Fibroblast of lung (primary cell): ENCODE data around the gene TADA2B.

Experiments
- EZH2 ChIP-seq: IDR thresholded peaks from 2 replicates; pipeline ENCODE4 v1.5.1; 2012; ENCODE audit warnings: low read length, control low read depth, mild to moderate bottlenecking; ENCODE audit errors: missing control alignments
- TF ChIP-seq, protein P1 (sequence below), 2 donors: IDR thresholded peaks in 1 of 2; conservative IDR thresholded peaks in 1 of 2; 1 replicate in 1 of 2; 2 replicates in 1 of 2; pipeline ENCODE4 v1.5.1; 2011 to 2012; ENCODE audit warnings: low read length in 2 of 2, control low read depth in 1 of 2, inconsistent platforms in 1 of 2, low read depth in 1 of 2, mild to moderate bottlenecking in 1 of 2

DNA sequence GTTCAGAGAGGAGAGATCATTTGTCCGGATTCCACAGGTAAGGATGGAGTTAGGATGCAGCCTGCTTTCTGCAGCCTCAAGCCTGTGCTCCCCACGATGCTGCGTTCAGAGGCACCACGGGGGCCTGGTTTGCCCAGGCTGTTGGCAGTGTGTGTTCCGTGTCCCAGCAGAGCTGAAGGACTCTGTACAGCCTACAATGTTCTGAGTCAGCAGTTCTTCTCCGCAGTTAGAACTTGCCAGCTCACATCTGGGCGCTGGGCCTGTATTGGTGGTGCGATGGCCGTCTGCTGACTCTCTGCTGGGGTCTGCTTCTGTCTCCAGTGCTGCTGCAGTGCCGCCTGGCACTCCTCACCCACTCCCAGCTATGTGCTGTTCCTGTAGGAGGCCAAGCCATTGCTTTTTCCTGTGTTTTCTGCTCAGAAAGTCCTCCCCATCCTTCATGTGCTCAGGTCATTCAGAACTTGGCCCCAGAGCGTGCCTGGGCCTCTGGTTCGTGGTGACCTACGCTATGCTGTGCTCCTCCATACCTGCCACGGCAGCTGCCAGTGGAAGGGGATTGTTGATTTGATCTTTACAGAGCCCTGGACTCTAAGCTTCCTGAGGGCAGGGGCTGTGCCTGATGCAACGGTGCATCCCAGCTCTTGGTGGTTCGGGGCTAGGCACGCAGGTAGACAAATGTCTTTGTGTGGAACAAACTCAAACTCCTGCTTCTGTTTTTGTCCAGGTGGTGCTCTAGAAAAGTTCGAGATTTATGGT is 42.6 kb upstream of the TADA2B start:
- TF ChIP-seq EZH2: no peak
- TF ChIP-seq, protein P1, sequence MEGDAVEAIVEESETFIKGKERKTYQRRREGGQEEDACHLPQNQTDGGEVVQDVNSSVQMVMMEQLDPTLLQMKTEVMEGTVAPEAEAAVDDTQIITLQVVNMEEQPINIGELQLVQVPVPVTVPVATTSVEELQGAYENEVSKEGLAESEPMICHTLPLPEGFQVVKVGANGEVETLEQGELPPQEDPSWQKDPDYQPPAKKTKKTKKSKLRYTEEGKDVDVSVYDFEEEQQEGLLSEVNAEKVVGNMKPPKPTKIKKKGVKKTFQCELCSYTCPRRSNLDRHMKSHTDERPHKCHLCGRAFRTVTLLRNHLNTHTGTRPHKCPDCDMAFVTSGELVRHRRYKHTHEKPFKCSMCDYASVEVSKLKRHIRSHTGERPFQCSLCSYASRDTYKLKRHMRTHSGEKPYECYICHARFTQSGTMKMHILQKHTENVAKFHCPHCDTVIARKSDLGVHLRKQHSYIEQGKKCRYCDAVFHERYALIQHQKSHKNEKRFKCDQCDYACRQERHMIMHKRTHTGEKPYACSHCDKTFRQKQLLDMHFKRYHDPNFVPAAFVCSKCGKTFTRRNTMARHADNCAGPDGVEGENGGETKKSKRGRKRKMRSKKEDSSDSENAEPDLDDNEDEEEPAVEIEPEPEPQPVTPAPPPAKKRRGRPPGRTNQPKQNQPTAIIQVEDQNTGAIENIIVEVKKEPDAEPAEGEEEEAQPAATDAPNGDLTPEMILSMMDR (conservative IDR thresholded peaks at IDR 0.05 in 1 of 2, IDR thresholded peaks at IDR 0.05 in 1 of 2; ENCODE audit: low read depth in 1 of 2, low read length in 2 of 2): no peak
